Raji (cell line): ENCODE results near the gene PIERCE2.

ENCODE experiments used
- POLR2A ChIP-seq: IDR thresholded peaks from 2 replicates; pipeline ENCODE4 v1.6.1; 2011; ENCODE audit warnings: low read depth, low read length, control low read depth; ENCODE audit not compliant: insufficient read depth

The PIERCE2 gene

DNA sequence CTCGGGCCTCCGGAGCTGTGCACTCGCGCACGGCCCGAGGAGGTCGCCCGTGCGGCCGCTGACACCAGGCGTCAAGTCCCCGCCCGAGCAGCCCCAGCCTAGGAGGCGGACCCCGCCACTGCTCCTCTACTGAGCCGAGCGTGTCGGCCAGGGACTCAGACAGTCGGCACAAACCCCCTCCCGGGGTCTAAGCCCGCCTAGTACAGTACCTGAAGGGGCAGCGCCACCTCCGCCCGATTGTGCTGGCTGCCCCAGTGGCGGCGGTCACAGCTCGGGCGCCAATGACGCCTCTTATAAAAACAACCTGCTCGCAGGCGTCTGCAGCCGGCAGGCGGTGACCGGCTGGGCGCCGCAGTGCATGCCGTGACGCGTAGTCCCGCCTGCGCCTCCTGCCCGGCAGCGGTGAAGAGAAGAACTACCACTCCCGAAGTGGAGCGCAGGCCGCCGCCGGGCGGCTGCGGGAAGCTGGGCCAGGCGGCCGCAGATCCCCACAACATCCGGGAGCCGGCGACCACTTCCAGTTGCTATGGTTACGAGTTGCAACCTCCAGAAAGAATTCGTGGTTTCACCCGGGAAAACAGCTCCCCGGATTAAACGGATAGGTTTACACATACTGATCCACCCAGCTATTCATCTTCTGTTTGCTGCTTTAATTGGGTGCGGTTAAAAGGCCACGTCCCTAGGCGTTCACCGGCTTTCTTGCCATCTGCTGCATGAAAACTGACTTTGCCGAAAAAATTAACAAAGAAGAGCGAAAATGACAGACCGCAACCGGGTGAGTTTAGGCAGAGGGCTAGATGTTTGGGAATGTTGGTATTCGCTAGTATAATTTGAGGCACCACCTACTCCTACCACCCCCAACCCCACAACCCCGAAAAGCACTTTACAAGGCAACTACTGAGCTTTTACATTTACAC lies at the start of gene PIERCE2, which contains the start of gene CCPG1:
Gene PIERCE2, plus strand, starts transcription at position 484 of the 917 bp plus-strand sequence. Its CDS starts 274 bp downstream, at position 758.
Gene CCPG1, minus strand, starts transcription at position 348 of the 917 bp plus-strand sequence. CDS start 18,935 bp downstream, outside the sequence.
- TF ChIP-seq POLR2A, result peak; percentile 75

GRCh38 chr15:55360256-55360655 lies 48.0 kb upstream of the PIERCE2 start:
- TF ChIP-seq POLR2A, result no peak

- no peak for TF ChIP-seq POLR2A
Measured at GRCh38 chr15:55361048-55361447, 47.2 kb upstream of the PIERCE2 start.

- no peak for TF ChIP-seq POLR2A
Measured at GRCh38 chr15:55362641-55363040, 45.7 kb upstream of the PIERCE2 start.

DNA sequence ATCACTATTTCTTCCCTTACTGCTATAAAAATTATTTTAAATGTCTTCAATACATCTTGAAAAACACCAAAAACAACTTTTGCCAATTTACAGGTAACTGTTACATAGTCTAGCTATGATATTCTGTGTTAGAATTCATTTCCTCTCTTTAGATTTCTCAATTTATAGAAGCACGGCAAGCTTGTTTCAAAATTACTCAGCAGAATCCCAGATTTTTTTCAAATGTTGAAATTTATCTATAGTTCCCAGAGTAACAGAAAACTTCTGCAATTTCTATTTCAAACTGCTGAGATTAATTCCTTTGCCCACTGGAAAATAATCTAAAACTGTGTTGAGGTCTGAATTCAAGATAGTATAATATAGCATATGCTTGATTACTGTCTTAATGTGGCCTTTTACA lies 41.3 kb upstream of the PIERCE2 start:
- TF ChIP-seq POLR2A, result no peak

DNA sequence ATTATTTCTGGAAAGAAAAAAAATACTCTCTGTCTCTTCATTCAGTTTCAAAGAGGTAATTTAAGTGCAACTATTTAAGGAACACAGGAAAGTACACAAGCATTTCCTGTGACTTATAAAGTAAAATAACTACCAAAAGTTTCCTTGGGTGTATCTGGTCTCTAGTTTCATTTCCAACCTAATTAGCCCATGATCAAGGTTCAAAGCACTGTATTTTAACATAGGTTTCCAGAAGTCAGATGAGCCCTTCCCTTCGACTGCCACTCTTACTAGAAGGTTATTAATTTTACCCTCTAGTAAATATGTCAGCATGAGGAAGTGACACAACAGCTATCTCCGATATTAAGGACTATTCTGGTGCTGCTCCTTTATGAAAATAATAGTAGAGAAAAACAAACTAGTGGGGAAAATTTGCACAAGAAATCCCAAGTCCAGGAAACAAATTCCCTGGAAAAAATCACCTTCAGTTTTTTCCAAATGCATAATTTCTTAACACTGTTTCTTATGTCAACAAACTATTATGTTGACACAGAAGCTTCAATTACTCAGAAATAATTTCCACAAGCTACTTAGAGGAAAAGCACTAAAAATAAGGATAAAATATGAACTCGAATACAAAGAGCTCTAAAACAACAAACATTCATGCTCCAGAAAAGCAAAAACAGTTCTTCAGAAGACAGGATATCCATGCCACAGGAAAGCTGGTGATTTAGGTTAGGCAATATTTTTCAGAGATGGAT lies 35.4 kb upstream of the PIERCE2 start:
- no peak for TF ChIP-seq POLR2A

DNA sequence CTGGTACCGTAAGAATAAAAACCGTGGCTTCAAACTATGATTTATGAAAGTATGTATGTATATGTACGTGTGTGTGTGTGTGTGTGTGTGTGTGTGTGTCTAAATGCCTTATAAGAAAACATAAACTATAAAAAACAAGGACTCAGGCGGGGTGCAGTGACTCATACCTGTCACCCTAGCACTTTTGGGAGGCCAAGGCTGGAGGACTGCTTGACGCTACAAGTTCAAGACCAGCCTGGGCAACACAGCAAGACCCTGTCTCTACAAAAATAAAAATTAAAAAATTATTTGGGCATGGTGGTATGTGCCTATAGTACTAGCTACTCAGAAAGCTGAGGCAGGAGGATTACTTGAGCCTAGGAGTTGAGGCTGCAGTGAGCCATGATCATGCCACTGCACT lies 29.2 kb upstream of the PIERCE2 start:
- TF ChIP-seq POLR2A, result no peak

GRCh38 chr15:55381595-55381994 lies 26.7 kb upstream of the PIERCE2 start:
- TF ChIP-seq POLR2A, result no peak

DNA sequence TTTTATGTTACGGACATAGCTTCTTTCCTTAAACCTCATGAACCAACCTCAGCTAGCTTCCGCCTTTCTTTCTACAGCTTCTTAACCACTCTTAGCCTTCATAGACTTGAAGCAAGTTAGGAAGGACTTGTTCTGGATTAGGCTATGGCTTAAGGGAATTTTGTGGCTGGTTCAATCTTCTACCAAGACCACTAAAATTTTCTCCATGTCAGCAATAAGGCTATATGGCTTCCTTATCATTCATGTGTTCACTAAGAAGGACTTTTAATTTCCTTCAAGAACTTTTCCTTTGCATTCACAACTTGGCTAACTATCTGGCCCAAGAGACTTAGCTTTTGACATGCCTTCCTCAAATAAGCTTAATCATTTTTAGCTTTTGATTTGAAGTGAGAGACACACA lies 24.6 kb upstream of the PIERCE2 start:
- TF ChIP-seq POLR2A, result no peak

DNA sequence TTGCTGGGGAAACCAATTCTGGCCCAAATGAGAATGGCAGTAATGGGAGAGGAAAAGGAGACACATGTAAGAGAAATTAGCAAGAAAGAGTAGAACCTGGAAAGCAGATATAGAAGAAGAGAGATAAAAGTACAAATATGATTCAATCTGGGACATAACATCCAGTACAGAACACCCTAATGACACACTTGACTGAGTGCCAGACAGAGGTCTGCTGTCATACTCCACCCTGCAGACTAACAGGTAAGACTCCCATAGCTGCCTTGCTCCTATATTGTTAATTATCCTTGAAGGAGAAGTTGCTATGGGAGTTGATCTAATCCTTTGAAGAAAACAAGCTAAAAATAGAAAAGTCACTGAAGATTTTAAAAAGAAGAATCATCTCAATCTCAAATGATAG lies 21.3 kb upstream of the PIERCE2 start:
- no peak for TF ChIP-seq POLR2A

DNA sequence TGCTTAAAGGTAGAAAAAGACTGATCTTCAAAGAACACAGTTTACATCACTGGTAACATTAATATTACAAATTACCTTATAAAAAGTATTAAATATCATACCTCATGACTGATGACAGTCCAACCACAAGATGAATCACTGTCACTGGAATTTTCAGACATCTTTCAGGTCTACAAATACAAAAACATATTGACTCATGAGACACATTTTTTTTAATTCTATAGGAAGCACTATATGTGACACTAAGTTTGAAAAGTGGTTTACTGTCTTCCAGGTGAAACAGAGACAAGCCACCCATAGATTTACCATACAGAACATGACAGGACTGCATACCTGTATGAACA lies 19.1 kb upstream of the PIERCE2 start:
- no peak for TF ChIP-seq POLR2A

DNA sequence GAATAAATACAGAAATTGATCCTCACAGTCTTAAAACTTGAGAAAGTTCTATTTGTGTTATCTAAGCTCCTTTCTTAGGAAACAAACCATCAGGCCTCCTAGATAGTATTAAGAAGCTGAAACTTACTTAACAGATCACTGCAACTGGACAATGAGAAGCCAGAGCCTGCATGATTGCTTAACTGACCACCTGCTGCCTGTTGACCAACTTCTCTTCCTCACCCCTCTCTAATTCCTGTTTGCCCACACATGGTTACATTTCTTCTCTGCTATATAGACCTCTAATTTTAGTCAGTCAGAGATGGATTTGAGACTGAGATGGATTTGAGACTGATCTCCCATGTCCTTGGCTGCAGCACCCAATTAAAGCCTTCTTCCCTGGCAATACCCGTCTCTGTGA lies 13.6 kb upstream of the PIERCE2 start:
- no peak for TF ChIP-seq POLR2A

GRCh38 chr15:55398243-55398642 lies 10.1 kb upstream of the PIERCE2 start:
- TF ChIP-seq POLR2A, result no peak

- no peak for TF ChIP-seq POLR2A
Measured at GRCh38 chr15:55401786-55402246, 6.5 kb upstream of the PIERCE2 start.

- TF ChIP-seq POLR2A, result no peak
Measured at GRCh38 chr15:55402707-55403106, 5.6 kb upstream of the PIERCE2 start.

GRCh38 chr15:55403531-55403930 lies 4.8 kb upstream of the PIERCE2 start:
- TF ChIP-seq POLR2A, result 0 out of 2 replicates have a peak, but pooled peaks have one; percentile 20
